Measurements from ENCODE around the gene CDC42SE2. TPM values are rescaled to one million over a fixed set of nuclear protein-coding genes. Genes with fewer than 3 reads are reported as not detected.
A peak's percentile ranks its signal among the peaks of the same experiment; 100 is the strongest.

The CDC42SE2 gene
- total and polyA plus RNA-seq, 2 donors from 2014 or later, result 24.8 to 90.7 TPM

DNA sequence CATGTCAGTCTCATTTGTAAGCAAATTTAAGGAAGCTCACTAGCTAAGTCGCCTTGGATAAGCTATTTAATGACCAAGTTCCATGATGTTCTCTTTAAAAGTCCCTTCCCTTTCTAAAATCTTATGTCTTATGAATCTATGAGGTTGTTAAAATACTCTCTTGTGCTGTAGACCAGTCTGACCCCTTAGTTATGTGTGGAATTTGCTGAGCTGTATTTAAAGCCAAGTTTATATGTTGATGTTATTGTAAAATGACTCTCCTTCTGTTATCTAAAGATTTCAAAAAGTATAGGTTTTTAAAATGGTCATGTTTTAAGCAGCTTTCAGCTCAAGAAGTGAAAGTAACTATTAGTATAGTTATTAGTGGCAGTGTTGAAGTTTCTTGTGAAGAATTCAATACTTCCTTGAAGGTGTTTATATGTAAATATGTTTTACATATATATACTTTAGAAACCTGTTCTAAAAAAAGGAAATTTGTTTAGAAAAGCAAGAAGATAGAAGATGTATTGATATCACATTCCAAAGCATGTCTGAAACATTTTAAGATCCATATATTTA, 92.2 kb downstream of the CDC42SE2 start:
- Histone ChIP-seq H3K27me3 (ENCODE audit: control insufficient read depth, insufficient read depth, low read length) (no peaks in the 10 kb centered on the region), H3K9me3 (ENCODE audit: control insufficient read depth in 2 of 3, insufficient read depth in 1 of 3, low read length in 3 of 3) (no peaks in the 10 kb centered on the region), H3K4me3 (ENCODE audit: low read length in 3 of 3) (no peak overlapping the region), H3K27ac (ENCODE audit: low read depth in 2 of 2, low read length in 2 of 2) (peak overlapping the region in 1 of 2 donors; percentile 28), H3K9ac (ENCODE audit: low read length in 3 of 3) (no peak overlapping the region), H3K4me1 (ENCODE audit: control insufficient read depth in 2 of 3, insufficient read depth in 2 of 3, low read depth in 1 of 3, low read length in 3 of 3) (peaks cover 0 to 5% (median 5%) of the 10 kb centered on the region in 3 donors), H3K36me3 (ENCODE audit: control insufficient read depth in 2 of 3, insufficient read depth in 3 of 3, low read length in 3 of 3) (no peaks in the 10 kb centered on the region)
- TF ChIP-seq, protein P1, sequence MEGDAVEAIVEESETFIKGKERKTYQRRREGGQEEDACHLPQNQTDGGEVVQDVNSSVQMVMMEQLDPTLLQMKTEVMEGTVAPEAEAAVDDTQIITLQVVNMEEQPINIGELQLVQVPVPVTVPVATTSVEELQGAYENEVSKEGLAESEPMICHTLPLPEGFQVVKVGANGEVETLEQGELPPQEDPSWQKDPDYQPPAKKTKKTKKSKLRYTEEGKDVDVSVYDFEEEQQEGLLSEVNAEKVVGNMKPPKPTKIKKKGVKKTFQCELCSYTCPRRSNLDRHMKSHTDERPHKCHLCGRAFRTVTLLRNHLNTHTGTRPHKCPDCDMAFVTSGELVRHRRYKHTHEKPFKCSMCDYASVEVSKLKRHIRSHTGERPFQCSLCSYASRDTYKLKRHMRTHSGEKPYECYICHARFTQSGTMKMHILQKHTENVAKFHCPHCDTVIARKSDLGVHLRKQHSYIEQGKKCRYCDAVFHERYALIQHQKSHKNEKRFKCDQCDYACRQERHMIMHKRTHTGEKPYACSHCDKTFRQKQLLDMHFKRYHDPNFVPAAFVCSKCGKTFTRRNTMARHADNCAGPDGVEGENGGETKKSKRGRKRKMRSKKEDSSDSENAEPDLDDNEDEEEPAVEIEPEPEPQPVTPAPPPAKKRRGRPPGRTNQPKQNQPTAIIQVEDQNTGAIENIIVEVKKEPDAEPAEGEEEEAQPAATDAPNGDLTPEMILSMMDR (IDR thresholded peaks at IDR 0.05; ENCODE audit: borderline replicate concordance, extremely low read depth, insufficient read depth), result no peak
- intact Hi-C loops (cut with DNase I), result no loop called here
- FAIRE-seq (peak; percentile 33), DNase-seq (peak in 1 of 5 donors; percentile 11)

DNA sequence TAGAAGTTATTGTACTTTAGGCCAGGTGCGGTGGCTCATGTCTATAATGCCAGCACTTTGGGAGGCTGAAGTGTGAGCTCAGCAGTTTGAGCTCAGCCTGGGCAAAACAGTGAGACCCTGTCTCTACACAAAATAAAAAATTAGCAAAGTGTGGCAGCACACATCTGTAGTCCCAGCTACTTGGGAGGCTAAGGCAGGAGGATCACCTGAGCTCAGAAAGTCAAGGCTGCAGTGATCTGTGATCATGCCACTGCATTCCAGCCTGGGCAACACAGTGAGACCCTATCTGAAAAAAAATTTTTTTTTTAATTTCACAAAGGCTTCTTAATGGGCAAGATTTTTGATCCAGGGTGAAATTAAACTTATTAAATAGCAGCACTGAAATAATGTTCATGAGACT, 92.8 kb downstream of the CDC42SE2 start:
- DNase-seq (no peak), FAIRE-seq (no peak)
- intact Hi-C loops (cut with DNase I), result no loop called here
- no peak overlapping the region for H3K9ac ChIP-seq (ENCODE audit: low read length in 3 of 3)
- no peaks in the 10 kb centered on the region for H3K9me3 ChIP-seq (ENCODE audit: control insufficient read depth in 2 of 3, insufficient read depth in 1 of 3, low read length in 3 of 3)
- H3K4me1 ChIP-seq (ENCODE audit: control insufficient read depth in 2 of 3, insufficient read depth in 2 of 3, low read depth in 1 of 3, low read length in 3 of 3), result peaks cover 0 to 5% (median 5%) of the 10 kb centered on the region in 3 donors
- no peak overlapping the region for H3K4me3 ChIP-seq (ENCODE audit: low read length in 3 of 3)
- H3K27ac ChIP-seq (ENCODE audit: low read depth in 2 of 2, low read length in 2 of 2), result no peak overlapping the region
- no peaks in the 10 kb centered on the region for H3K27me3 ChIP-seq (ENCODE audit: control insufficient read depth, insufficient read depth, low read length)
- TF ChIP-seq, protein P1 (IDR thresholded peaks at IDR 0.05; ENCODE audit: borderline replicate concordance, extremely low read depth, insufficient read depth), result no peak
- H3K36me3 ChIP-seq (ENCODE audit: control insufficient read depth in 2 of 3, insufficient read depth in 3 of 3, low read length in 3 of 3), result no peaks in the 10 kb centered on the region

DNA sequence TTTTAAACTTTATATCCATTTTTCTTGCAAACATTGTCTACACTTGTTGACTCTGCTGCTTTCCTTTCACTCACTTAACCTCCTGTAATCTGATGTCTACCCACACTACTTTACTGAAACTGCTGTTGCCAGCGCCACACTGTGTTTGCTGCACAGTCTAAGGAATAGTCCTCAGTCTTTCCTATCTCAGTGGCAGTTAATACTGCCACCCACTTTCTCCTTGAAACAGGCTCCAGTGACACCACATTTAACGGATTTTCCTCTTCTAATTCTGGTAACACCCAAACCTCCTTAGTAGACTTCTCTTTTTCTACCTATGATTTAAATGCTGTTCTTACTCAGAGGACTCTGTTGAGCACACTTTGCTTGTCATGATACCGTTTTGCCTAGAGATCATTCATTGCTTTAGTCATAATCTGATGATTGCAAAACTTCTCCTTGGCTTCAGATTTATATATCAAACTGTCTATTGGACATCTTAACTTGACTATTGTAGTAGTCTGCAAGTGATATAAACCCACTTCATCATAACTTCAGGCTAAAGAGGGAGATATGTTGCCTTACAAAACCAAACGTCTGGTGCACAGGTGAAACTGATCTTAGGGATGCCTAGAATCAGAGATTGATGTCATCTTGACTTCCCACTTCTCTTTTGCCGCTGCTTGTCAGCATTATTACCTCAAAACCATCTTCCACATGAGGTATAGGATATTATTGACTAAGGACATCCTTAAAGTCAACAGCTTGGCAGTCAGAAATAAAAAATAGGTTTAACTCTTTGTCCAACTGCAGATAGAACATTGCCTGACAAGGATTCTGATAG, 94.1 kb downstream of the CDC42SE2 start:
- no peaks in the 10 kb centered on the region for H3K36me3 ChIP-seq (ENCODE audit: control insufficient read depth in 2 of 3, insufficient read depth in 3 of 3, low read length in 3 of 3)
- H3K9me3 ChIP-seq (ENCODE audit: control insufficient read depth in 2 of 3, insufficient read depth in 1 of 3, low read length in 3 of 3), result no peaks in the 10 kb centered on the region
- TF ChIP-seq, protein P1 (IDR thresholded peaks at IDR 0.05; ENCODE audit: borderline replicate concordance, extremely low read depth, insufficient read depth), result no peak
- H3K4me3 ChIP-seq (ENCODE audit: low read length in 3 of 3), result no peak overlapping the region
- DNase-seq (no peak), FAIRE-seq (no peak)
- intact Hi-C loops (cut with DNase I), result no loop called here
- no peak overlapping the region for H3K27ac ChIP-seq (ENCODE audit: low read depth in 2 of 2, low read length in 2 of 2)
- H3K9ac ChIP-seq (ENCODE audit: low read length in 3 of 3), result no peak overlapping the region
- peaks cover 0 to 5% (median 5%) of the 10 kb centered on the region in 3 donors for H3K4me1 ChIP-seq (ENCODE audit: control insufficient read depth in 2 of 3, insufficient read depth in 2 of 3, low read depth in 1 of 3, low read length in 3 of 3)
- H3K27me3 ChIP-seq (ENCODE audit: control insufficient read depth, insufficient read depth, low read length), result no peaks in the 10 kb centered on the region

Data from kidney (tissue), 14 donors.